IMR-90 (cell line): ENCODE results near the gene CC2D2A.

Source experiments
- BHLHE40 ChIP-seq: fragments of 150-350 bp; IDR thresholded peaks from 2 replicates; pipeline ENCODE4 v1.6.1; 2016; ENCODE audit warnings: mild to moderate bottlenecking, low read depth, low read length
- CEBPB ChIP-seq: IDR thresholded peaks from 2 replicates; pipeline ENCODE4 v1.6.1; 2012; ENCODE audit warnings: low read depth, low read length, improper control_type of control experiment
- CHD1 ChIP-seq: IDR thresholded peaks from 2 replicates; pipeline ENCODE4 v1.6.1; 2012; ENCODE audit warnings: low read depth, low read length, improper control_type of control experiment
- CTCF ChIP-seq: conservative IDR thresholded peaks from 2 replicates; pipeline ENCODE4 v1.5.1; 2012; ENCODE audit warnings: mild to moderate bottlenecking, low read depth, low read length, improper control_type of control experiment
- POLR2A ChIP-seq: IDR thresholded peaks from 2 replicates; pipeline ENCODE4 v1.6.1; 2012; ENCODE audit warnings: mild to moderate bottlenecking, low read depth, low read length
- RCOR1 ChIP-seq: IDR thresholded peaks from 2 replicates; pipeline ENCODE4 v1.6.1; 2012; ENCODE audit warnings: mild to moderate bottlenecking, low read length, improper control_type of control experiment; ENCODE audit not compliant: insufficient replicate concordance
- RFX5 ChIP-seq: IDR thresholded peaks from 2 replicates; pipeline ENCODE4 v1.8.0; 2012; ENCODE audit warnings: low read depth, mild to moderate bottlenecking, low read length, moderate library complexity

GRCh38 chr4:15479913-15480185, 10.2 kb downstream of the CC2D2A start:
- TF ChIP-seq BHLHE40 (no peak), CTCF (no peak), RCOR1 (no peak), RFX5 (no peak), POLR2A (no peak), CEBPB (no peak), CHD1 (no peak)
